ENCODE measurements around the gene SPZ1. TPM values are rescaled to one million over a fixed set of nuclear protein-coding genes. Genes with fewer than 3 reads are reported as not detected.

SPZ1 gene
- total RNA-seq, 2 experiments from 2014 or later = not detected

- no peaks in the 10 kb centered on the region for H3K4me1 ChIP-seq (ENCODE audit: insufficient read depth, low read length)
- peaks cover 6% of the 10 kb centered on the region for H3K27me3 Mint-ChIP-seq
- no peaks in the 10 kb centered on the region for H3K4me1 Mint-ChIP-seq (ENCODE audit: low read depth)
- no peaks in the 10 kb centered on the region for H3K9me3 ChIP-seq (ENCODE audit: control insufficient read depth in 1 of 2, insufficient read depth in 1 of 2, low read length in 2 of 2)
- H3K4me3 ChIP-seq (ENCODE audit: low read length) = no peak overlapping the region
- ATAC-seq (ENCODE audit: poor library complexity) = no peak
- no peaks in the 10 kb centered on the region for H3K36me3 ChIP-seq (ENCODE audit: insufficient read depth, low read length)
- no peak for DNase-seq
- no peaks in the 10 kb centered on the region for H3K27me3 ChIP-seq (ENCODE audit: control insufficient read depth in 1 of 2, insufficient read depth in 2 of 2, low read length in 2 of 2)
- no peak overlapping the region for H3K27ac ChIP-seq (ENCODE audit: low read depth in 1 of 2, low read length in 2 of 2)
- no peak overlapping the region for H3K27ac Mint-ChIP-seq
- POLR2A ChIA-PET = no interaction called here
- H3K9me3 Mint-ChIP-seq = no peaks in the 10 kb centered on the region
- H3K36me3 Mint-ChIP-seq (ENCODE audit: low read depth) = no peaks in the 10 kb centered on the region
- CTCF ChIA-PET = no interaction called here
- H3K4me3 Mint-ChIP-seq = no peak overlapping the region
- intact Hi-C loops (cut with DNase I, micrococcal nuclease) = no loop called here
- TF ChIP-seq CTCF (IDR thresholded peaks at IDR 0.05) = no peak
Observed at GRCh38 chr5:80326468-80326867, 6.7 kb downstream of the SPZ1 start.

- no peak overlapping the region for H3K27ac Mint-ChIP-seq
- intact Hi-C loops (cut with DNase I, micrococcal nuclease) = no loop called here
- ChIA-PET CTCF (no interaction called here), POLR2A (no interaction called here)
- Histone ChIP-seq H3K27me3 (ENCODE audit: control insufficient read depth in 1 of 2, insufficient read depth in 2 of 2, low read length in 2 of 2) (peaks cover 3 to 17% of the 10 kb centered on the region in 2 experiments), H3K4me1 (ENCODE audit: insufficient read depth, low read length) (no peaks in the 10 kb centered on the region), H3K9me3 (ENCODE audit: control insufficient read depth in 1 of 2, insufficient read depth in 1 of 2, low read length in 2 of 2) (no peaks in the 10 kb centered on the region), H3K36me3 (ENCODE audit: insufficient read depth, low read length) (no peaks in the 10 kb centered on the region), H3K27ac (ENCODE audit: low read depth in 1 of 2, low read length in 2 of 2) (no peak overlapping the region), H3K4me3 (ENCODE audit: low read length) (no peak overlapping the region)
- no peaks in the 10 kb centered on the region for H3K4me1 Mint-ChIP-seq (ENCODE audit: low read depth)
- TF ChIP-seq CTCF (IDR thresholded peaks at IDR 0.05) = no peak
- no peaks in the 10 kb centered on the region for H3K9me3 Mint-ChIP-seq
- H3K27me3 Mint-ChIP-seq = peaks cover 14% of the 10 kb centered on the region
- ATAC-seq (ENCODE audit: poor library complexity) = no peak
- DNase-seq = no peak
- H3K4me3 Mint-ChIP-seq = no peak overlapping the region
- no peaks in the 10 kb centered on the region for H3K36me3 Mint-ChIP-seq (ENCODE audit: low read depth)
Observed at GRCh38 chr5:80337379-80337778, 17.6 kb downstream of the SPZ1 start.

GRCh38 chr5:80339116-80339515 is 19.3 kb downstream of the SPZ1 start:
- Histone ChIP-seq H3K4me3 (ENCODE audit: low read length) (no peak overlapping the region), H3K9me3 (ENCODE audit: control insufficient read depth in 1 of 2, insufficient read depth in 1 of 2, low read length in 2 of 2) (no peaks in the 10 kb centered on the region), H3K27ac (ENCODE audit: low read depth in 1 of 2, low read length in 2 of 2) (no peak overlapping the region), H3K4me1 (ENCODE audit: insufficient read depth, low read length) (no peaks in the 10 kb centered on the region), H3K27me3 (ENCODE audit: control insufficient read depth in 1 of 2, insufficient read depth in 2 of 2, low read length in 2 of 2) (peaks cover 3 to 17% of the 10 kb centered on the region in 2 experiments), H3K36me3 (ENCODE audit: insufficient read depth, low read length) (no peaks in the 10 kb centered on the region)
- POLR2A ChIA-PET = no interaction called here
- Mint-ChIP-seq H3K4me1 (ENCODE audit: low read depth) (no peaks in the 10 kb centered on the region), H3K36me3 (ENCODE audit: low read depth) (no peaks in the 10 kb centered on the region), H3K27ac (no peak overlapping the region), H3K27me3 (peaks cover 14% of the 10 kb centered on the region), H3K4me3 (no peak overlapping the region), H3K9me3 (no peaks in the 10 kb centered on the region)
- intact Hi-C loops (cut with DNase I, micrococcal nuclease) = no loop called here
- CTCF ChIA-PET = no interaction called here
- ATAC-seq (ENCODE audit: poor library complexity) (no peak), DNase-seq (no peak)
- TF ChIP-seq CTCF (IDR thresholded peaks at IDR 0.05) = no peak
